ENCODE data around the gene MAST4.

- no peak for TF ChIP-seq CTCF (conservative IDR thresholded peaks at IDR 0.05; ENCODE audit: low read length)
- no peak for TF ChIP-seq EZH2phosphoT487 (IDR thresholded peaks at IDR 0.05; ENCODE audit: borderline replicate concordance, low read depth, low read length)
Measured at GRCh38 chr5:66606713-66607112, 10.5 kb downstream of the MAST4 start.
